Brain microvascular endothelial cell (primary cell): ENCODE measurements around the gene ASIC5.
"Not testable (repeated sequence)": the region's sequence is repeated elsewhere in the genome, so short reads cannot be mapped to it uniquely, and the experiment has no call there.

Experiments used
- DNase-seq: peaks from one replicate; pipeline ENCODE4 v3.0.0-alpha.2; 2020
- H3K27ac ChIP-seq: fragments of 250-450 bp; sonication (Bioruptor Pico); 2 replicates; pipeline ENCODE4 v1.5.1; 2020; ENCODE audit warnings: mild to moderate bottlenecking, moderate library complexity
- H3K27me3 ChIP-seq: fragments of 250-450 bp; sonication (Bioruptor Pico); replicated peaks from 2 replicates; pipeline ENCODE4 v1.5.1; 2020; ENCODE audit warnings: mild to moderate bottlenecking
- H3K36me3 ChIP-seq: fragments of 250-450 bp; sonication (Bioruptor Pico); replicated peaks from 2 replicates; pipeline ENCODE4 v1.5.1; 2020; ENCODE audit warnings: mild to moderate bottlenecking
- H3K4me3 ChIP-seq: 2 replicates; pipeline ENCODE4 v1.5.1; 2011; ENCODE audit warnings: low read depth, mild to moderate bottlenecking, control low read depth, low read length, moderate library complexity
- CTCF ChIP-seq: IDR thresholded peaks from 2 replicates; pipeline ENCODE4 v1.5.1; 2011; ENCODE audit warnings: low read depth, mild to moderate bottlenecking, moderate library complexity, low read length, control low read depth, inconsistent platforms; ENCODE audit errors: missing control alignments
- in situ Hi-C: cut with HindIII; loops from 2 replicates; pipeline ENCODE4 v1.10.0; 2017; ENCODE audit warnings: low sequenced_read_pairs, low pct_ligation_motif_present

The ASIC5 gene

GRCh38 chr4:155899891-155900290 is 33.8 kb upstream of the ASIC5 start:
- DNase-seq = no peak
- in situ Hi-C loops = no loop called here
- no peak overlapping the region for H3K27ac ChIP-seq
- H3K4me3 ChIP-seq = no peak overlapping the region
- TF ChIP-seq CTCF = no peak
- H3K36me3 ChIP-seq = no peaks in the 10 kb centered on the region
- no peaks in the 10 kb centered on the region for H3K27me3 ChIP-seq

GRCh38 chr4:155898371-155898770 is 32.3 kb upstream of the ASIC5 start:
- H3K27me3 ChIP-seq, in situ Hi-C loops, H3K4me3 ChIP-seq, H3K27ac ChIP-seq, DNase-seq, H3K36me3 ChIP-seq: not testable (repeated sequence)

GRCh38 chr4:155891058-155891457 is 25.0 kb upstream of the ASIC5 start:
- no peak overlapping the region for H3K4me3 ChIP-seq
- no peaks in the 10 kb centered on the region for H3K36me3 ChIP-seq
- no peak overlapping the region for H3K27ac ChIP-seq
- DNase-seq = peak; percentile 5
- no peak for TF ChIP-seq CTCF
- in situ Hi-C loops = no loop called here
- no peaks in the 10 kb centered on the region for H3K27me3 ChIP-seq

GRCh38 chr4:155889946-155890345 is 23.9 kb upstream of the ASIC5 start:
- in situ Hi-C loops = no loop called here
- DNase-seq = no peak
- Histone ChIP-seq H3K27me3 (no peaks in the 10 kb centered on the region), H3K27ac (no peak overlapping the region), H3K4me3 (no peak overlapping the region), H3K36me3 (no peaks in the 10 kb centered on the region)
- TF ChIP-seq CTCF = no peak

GRCh38 chr4:155889031-155889793 is 23.1 kb upstream of the ASIC5 start:
- H3K36me3 ChIP-seq = no peaks in the 10 kb centered on the region
- peak; percentile 71 for DNase-seq
- peak overlapping the region; percentile 1 for H3K27ac ChIP-seq
- in situ Hi-C loops = no loop called here
- no peak overlapping the region for H3K4me3 ChIP-seq
- H3K27me3 ChIP-seq = no peaks in the 10 kb centered on the region
- TF ChIP-seq CTCF = no peak

GRCh38 chr4:155887847-155888570 is 21.9 kb upstream of the ASIC5 start:
- TF ChIP-seq CTCF = no peak
- in situ Hi-C loops = no loop called here
- Histone ChIP-seq H3K27me3 (no peaks in the 10 kb centered on the region), H3K4me3 (no peak overlapping the region), H3K27ac (no peak overlapping the region), H3K36me3 (no peaks in the 10 kb centered on the region)
- no peak for DNase-seq
